HG03469 (cell line): Measurements from ENCODE around the gene FRMPD2.
"Not testable (repeated sequence)": the region's sequence is repeated elsewhere in the genome, so short reads cannot be mapped to it uniquely, and the experiment has no call there.

Experiments
- ATAC-seq: cut with Tn5 transposase; IDR thresholded peaks from one replicate; pipeline ENCODE4 v1.9.1; 2021; ENCODE audit warnings: mild to moderate bottlenecking, moderate library complexity, moderate number of reproducible peaks; ENCODE audit not compliant: unreplicated experiment

FRMPD2 gene

DNA sequence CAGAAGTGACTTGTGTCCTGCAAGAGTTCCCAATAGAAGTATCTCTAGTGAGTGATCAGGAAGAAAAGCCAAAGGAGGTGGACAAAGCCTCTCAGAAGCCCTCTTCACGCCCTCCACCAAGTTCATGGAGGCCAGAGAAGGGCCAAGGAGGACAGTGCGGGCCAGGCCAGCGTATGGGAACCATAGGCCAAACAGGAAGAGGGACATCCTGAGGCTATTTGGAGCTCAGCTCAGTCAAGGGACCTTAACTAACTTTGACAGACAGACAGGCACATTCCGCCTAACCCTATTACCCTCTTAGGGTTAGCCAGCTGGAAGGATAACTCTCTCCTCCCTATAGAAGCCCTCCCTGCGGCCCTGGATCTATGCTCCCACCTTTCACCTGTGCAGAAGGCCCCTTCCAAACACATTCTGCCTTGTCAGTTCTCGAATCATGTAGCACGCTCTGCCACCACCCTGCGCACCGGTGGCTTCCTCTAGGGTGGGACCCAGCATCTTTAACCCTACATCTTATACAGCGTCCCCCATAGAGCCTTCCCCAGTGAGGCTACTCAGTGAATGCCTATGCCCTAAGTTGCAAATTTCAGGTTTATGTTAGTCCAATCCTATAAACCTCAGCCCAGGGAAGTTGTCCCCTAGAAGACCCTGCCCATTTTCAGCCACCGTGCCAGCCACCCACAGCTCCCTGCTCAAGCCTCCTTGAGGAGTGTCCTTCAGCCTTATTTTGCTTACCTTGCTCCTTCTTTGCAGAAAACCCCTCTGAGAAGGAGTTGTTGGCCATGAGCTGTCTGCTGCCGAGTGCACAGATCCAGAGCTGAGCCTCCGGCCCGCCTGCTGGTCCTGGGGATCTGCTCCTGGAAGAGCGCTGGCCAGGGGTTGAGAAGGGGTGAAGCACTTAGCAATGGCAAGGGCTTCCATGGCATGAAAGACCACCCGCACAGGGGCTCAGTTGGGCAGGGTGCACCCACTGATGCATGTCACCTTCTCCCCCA, 36.9 kb downstream of the FRMPD2 start:
- ATAC-seq: no peak

DNA sequence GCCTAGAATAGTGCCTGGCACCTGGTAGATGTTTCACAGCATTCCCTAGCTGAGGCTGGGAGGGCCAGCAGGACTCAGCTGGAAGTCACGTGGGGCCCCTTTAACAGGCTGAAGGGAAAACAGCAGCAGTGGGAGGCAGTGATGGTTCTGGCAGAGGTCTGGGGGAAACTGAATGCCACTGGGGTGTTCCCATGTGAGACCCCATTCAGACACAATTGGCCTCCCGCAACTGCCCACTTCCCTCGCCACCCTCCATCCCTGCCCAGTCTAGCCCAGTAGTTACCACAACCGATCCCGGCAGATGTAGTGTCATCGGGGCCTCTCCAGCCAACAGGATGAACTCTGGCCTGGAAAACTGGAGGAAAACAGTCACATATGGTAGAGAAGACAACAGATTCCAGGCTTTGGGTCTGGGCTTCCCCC, 38.3 kb downstream of the FRMPD2 start:
- ATAC-seq: no peak

GRCh38 chr10:48235501-48235900, 39.0 kb downstream of the FRMPD2 start:
- no peak for ATAC-seq

- ATAC-seq: no peak
Observed at GRCh38 chr10:48234787-48235186, 39.7 kb downstream of the FRMPD2 start.

DNA sequence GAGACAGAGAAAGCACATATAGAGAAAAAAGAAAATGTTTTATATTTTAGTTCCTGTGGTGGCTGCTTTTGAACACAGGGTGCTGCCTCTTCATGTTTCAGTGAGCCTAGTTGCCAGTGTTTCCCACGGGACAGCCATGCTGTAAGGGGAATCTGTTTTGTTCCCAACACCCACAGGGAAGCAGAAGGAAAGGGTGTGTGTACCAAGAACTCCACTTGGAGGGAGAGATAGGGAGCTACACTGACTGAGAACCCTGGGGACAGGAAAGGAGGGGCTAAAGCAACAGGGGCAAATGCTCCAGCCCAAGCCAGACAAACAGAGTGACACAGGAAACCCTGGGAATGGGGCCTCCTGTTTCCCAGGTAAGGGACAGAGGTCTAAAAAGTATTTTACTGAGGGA, 40.2 kb downstream of the FRMPD2 start:
- ATAC-seq: no peak

- no peak for ATAC-seq
Observed at GRCh38 chr10:48233559-48234005, 40.9 kb downstream of the FRMPD2 start.

DNA sequence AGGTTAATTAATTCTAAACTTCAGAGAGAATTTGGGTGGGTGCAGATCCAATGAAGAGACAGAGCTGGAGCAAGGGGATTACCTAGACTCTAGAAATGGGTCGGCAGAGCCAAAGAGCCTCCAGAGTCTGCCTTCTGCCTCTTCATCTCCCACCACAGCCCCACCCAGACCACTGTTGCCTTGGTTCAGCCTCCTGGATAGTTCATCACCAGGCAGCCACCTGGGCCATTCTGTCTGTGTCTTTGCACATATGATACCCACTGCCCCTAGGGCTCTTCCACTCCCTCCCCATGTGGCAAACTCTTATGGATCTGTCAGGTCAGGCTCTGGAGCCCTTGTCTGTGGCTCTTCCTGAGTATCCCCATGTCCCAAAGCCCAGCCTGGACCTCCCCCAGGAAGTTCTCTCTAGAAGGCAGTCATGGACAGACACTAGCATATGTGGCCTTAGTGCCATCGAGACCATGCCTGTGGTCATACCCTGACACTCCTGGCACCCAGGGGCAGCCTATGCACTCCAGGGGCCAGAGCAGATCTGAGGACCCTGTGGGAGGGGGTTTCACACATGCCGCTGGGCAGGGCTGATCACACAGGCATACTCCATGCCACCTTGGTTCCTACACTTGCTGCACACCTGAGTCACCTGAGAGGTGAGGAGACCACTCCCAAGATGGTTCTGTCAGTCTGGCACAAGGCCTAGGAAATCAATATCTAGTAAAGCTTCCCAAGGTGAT, 41.6 kb downstream of the FRMPD2 start:
- ATAC-seq: no peak

GRCh38 chr10:48231699-48232315, 42.7 kb downstream of the FRMPD2 start:
- ATAC-seq: peak; percentile 73

- ATAC-seq: peak; percentile 37
Observed at GRCh38 chr10:48231178-48231577, 43.3 kb downstream of the FRMPD2 start.

DNA sequence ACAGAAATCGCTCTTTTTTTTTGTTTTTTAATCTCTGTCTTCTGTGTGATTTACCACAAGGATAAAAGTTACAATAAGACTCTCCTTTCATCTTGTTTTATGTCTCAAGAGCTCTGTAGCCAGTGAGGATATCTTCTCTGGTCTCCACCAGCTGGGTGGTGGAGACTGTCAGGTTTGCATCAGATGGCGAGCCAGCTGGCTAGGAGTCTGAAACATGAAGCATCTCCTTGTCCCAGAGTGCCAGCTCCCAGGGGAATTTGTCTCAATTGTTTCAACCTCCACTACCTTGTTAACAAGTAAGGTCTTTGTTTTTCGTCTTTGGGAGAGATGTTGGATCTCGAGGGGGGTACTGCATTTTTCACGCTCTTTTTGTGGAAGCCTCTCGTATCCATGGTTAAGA, 47.3 kb downstream of the FRMPD2 start:
- ATAC-seq: no peak

- ATAC-seq: no peak
Observed at GRCh38 chr10:48224979-48225560, 49.4 kb downstream of the FRMPD2 start.

- no peak for ATAC-seq
Observed at GRCh38 chr10:48224296-48224695, 50.2 kb downstream of the FRMPD2 start.

DNA sequence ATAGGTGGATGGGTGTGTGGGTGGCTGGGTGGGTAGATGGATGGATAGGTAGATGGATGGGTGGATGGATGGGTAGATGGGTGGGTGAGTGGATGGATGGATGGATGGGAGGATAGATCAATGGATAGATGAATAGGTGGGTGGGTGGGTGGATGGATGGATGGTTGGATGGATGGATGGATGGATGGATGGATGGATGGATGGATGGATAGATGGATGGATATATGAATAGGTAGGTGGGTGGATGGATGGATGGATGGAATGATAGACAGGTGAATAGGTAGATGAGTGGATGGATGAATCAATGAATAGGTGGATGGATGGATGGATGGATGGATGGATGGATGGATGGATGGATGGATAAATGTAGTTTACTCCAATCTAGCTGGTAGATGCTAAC, 52.7 kb downstream of the FRMPD2 start:
- ATAC-seq: no peak

GRCh38 chr10:48221031-48221430, 53.5 kb downstream of the FRMPD2 start:
- ATAC-seq: not testable (repeated sequence)

DNA sequence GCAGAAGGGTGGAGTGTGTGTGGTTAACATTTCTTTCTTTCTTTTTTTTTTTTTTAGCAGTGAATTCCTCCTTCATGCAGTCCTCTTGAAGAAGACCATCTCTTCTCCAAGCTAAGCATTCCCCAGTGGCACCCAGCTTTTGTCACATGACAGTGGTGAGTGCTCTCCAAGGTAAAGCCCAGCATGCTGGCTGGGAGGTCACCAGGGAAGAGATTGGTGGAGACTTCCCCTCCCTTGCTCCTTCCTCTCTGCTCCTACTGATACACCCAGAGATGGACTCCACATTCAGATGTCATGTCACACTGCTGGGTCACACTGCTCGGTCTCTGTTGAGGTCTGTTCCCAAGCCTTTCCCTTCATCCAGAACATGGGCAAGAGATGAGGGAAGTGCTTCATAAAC, 55.3 kb downstream of the FRMPD2 start:
- no peak for ATAC-seq

GRCh38 chr10:48216744-48217143, 57.8 kb downstream of the FRMPD2 start:
- ATAC-seq: no peak

GRCh38 chr10:48216204-48216505, 58.3 kb downstream of the FRMPD2 start:
- no peak for ATAC-seq

DNA sequence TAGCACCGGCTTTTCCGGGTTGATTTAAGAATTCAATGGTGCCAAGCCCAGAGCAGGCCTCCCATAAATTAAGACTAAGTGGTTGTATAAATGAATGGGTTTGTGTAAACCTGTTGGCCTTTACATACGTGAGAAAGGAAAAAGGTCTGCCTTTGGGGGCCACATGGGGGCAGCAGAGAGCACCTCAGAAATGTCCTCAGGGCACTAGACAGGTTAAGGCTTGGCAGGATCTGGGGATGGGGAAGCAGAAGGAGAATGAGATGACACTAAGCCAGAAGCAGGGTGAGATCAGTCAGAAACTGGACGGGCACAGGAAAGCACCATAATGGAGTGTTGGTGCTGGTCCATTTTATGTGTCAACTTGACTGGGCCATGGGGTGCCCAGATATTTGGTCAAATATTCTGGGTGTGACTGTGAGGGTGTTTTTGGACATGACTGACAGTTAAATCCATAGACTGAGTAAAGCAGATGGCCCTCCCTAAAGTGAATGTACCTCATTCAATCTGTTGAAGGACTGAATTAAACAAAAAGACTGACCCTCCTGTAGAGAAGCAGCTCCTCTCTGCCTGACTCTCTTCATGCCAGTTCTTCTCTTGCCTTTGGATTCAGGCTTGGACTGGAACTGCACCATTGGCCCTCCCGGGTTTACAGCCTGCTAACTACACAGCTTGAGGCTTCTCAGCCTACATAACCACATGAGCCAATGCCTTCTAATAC, 58.9 kb downstream of the FRMPD2 start:
- ATAC-seq: no peak

DNA sequence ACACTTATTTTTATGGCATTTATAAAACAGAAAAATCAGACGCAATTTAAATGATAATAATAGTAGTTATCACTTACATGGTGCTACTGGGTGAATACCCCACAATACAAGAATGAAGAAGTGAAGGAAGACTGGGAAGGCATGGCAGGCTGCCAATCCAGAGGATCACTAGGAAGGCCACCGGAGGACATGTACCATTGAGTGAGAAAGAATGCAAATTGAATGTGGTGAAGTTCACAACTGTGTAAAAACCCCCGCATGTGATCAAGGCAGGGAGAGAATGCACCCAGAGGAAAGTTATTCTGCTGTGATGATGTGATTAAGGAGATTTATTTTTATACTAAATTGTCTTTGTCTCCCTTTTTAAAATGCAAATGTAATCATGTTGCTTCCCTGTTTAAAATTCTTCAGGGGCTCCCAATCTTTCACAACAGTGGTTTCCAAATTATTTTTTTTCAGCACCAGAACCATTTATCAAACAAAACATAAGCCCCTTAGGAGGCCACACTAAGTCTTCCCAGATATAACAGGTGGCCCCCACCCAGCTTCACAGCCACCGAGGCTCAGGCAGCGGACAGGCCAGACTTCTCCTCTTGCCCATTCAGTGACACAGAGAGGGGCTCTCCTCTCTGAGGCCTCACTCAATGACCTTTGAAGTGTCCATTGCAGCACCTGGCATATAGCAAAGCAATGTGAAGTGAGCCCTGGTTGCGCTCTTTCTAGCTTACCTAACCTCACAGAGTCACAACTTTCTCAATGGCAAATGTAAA, 59.6 kb downstream of the FRMPD2 start:
- ATAC-seq: no peak

DNA sequence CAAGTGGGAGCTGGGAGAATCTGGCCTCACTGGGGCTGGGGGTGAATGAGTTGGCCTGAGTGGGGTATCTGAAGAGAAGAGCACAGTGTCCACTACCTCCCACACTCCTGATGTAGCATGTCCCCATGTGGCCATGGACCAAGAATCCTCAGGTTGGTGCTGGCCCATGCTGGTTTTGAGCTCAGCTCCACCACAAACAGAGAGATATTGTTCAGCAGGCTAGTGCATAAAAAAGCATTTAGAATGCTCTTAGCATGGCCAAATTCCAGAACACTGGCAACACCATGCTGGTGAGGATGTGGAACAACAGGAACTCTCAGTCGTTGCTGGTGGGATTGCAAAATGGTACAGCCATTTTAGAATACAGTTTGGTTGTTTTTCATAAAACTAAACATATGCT, 61.4 kb downstream of the FRMPD2 start:
- no peak for ATAC-seq
